GM23338 (cell line): ENCODE data around the gene ATXN7L1. TPM values are rescaled to one million over a fixed set of nuclear protein-coding genes. Genes with fewer than 3 reads are reported as not detected.

Experiments
- ATAC-seq: fragments of 200-7000 bp; cut with Tn5 transposase; 3 replicates; pipeline ENCODE4 v1.9.1; 2020
- DNase-seq: peaks from one replicate; pipeline ENCODE4 v3.0.0-alpha.2; 2015; ENCODE audit warnings: low spot score
- H2AFZ ChIP-seq: fragments of 200-600 bp; sonication (generic); 2 replicates; pipeline ENCODE4 v1.8.0; 2016; ENCODE audit warnings: antibody characterized with exemption, mild to moderate bottlenecking, moderate library complexity
- H3F3A ChIP-seq: fragments of 200-600 bp; sonication (generic); replicated peaks from 2 replicates; pipeline ENCODE4 v1.8.0; 2017; ENCODE audit warnings: antibody characterized with exemption, mixed run types, low read depth
- H3K27ac ChIP-seq: fragments of 200-600 bp; sonication (generic); 2 replicates; pipeline ENCODE4 v1.6.1; 2016; ENCODE audit warnings: low read depth
- H3K27me3 ChIP-seq: fragments of 200-600 bp; sonication (generic); 2 replicates; pipeline ENCODE4 v1.8.0; 2016; ENCODE audit warnings: mild to moderate bottlenecking, mixed run types, moderate library complexity; ENCODE audit not compliant: insufficient read depth
- H3K36me3 ChIP-seq: fragments of 200-600 bp; sonication (generic); 2 replicates; pipeline ENCODE4 v1.8.0; 2016; ENCODE audit warnings: mild to moderate bottlenecking; ENCODE audit not compliant: insufficient read depth
- H3K4me1 ChIP-seq: fragments of 200-600 bp; sonication (generic); 2 replicates; pipeline ENCODE4 v1.8.0; 2016; ENCODE audit warnings: mild to moderate bottlenecking, moderate library complexity; ENCODE audit not compliant: insufficient read depth
- H3K4me2 ChIP-seq: fragments of 200-600 bp; sonication (generic); 2 replicates; pipeline ENCODE4 v1.7.1; 2017; ENCODE audit warnings: mixed run types
- H3K4me3 ChIP-seq: fragments of 200-600 bp; sonication (generic); 2 replicates; pipeline ENCODE4 v1.6.1; 2016; ENCODE audit warnings: mixed run types
- H3K79me2 ChIP-seq: fragments of 200-600 bp; sonication (generic); replicated peaks from 2 replicates; pipeline ENCODE4 v1.8.0; 2017; ENCODE audit warnings: mild to moderate bottlenecking; ENCODE audit not compliant: insufficient read depth
- H3K9me2 ChIP-seq: fragments of 200-600 bp; sonication (generic); 2 replicates; pipeline ENCODE4 v1.8.0; 2017; ENCODE audit not compliant: insufficient read depth
- H4K20me1 ChIP-seq: fragments of 200-600 bp; sonication (generic); replicated peaks from 2 replicates; pipeline ENCODE4 v1.8.0; 2017; ENCODE audit warnings: mild to moderate bottlenecking; ENCODE audit not compliant: insufficient read depth
- H3K27ac Mint-ChIP-seq: 2 replicates; pipeline ENCODE4 v1.8.0; 2020; ENCODE audit warnings: inconsistent platforms, mild to moderate bottlenecking, moderate library complexity, mixed read lengths
- H3K27me3 Mint-ChIP-seq: 3 replicates; pipeline ENCODE4 v1.8.0; 2022; ENCODE audit warnings: low read depth, mild to moderate bottlenecking, moderate library complexity, mixed read lengths, inconsistent platforms; ENCODE audit not compliant: insufficient read depth, poor library complexity
- H3K36me3 Mint-ChIP-seq: 3 replicates; pipeline ENCODE4 v1.8.0; 2021; ENCODE audit warnings: low read depth, mild to moderate bottlenecking, inconsistent platforms, moderate library complexity, mixed read lengths
- H3K4me1 Mint-ChIP-seq: 3 replicates; pipeline ENCODE4 v1.8.0; 2020; ENCODE audit warnings: mild to moderate bottlenecking, inconsistent platforms, mixed read lengths
- H3K4me3 Mint-ChIP-seq: 3 replicates; pipeline ENCODE4 v1.8.0; 2021; ENCODE audit warnings: moderate library complexity, mild to moderate bottlenecking, inconsistent platforms, mixed read lengths
- H3K9me3 Mint-ChIP-seq: 3 replicates; pipeline ENCODE4 v1.8.0; 2020; ENCODE audit warnings: moderate library complexity, mild to moderate bottlenecking, inconsistent platforms, mixed read lengths
- CREB1 ChIP-seq: fragments of 250-450 bp; sonication (Bioruptor Pico); IDR thresholded peaks from 2 replicates; pipeline ENCODE4 v1.5.0; 2020; ENCODE audit warnings: low read depth, mild to moderate bottlenecking, moderate library complexity
- EZH2 ChIP-seq: fragments of 200-600 bp; sonication (generic); IDR thresholded peaks from one replicate; pipeline ENCODE4 v1.8.0; 2017; ENCODE audit warnings: antibody characterized with exemption, mild to moderate bottlenecking, low read depth; ENCODE audit not compliant: unreplicated experiment
- EZH2phosphoT487 ChIP-seq: fragments of 200-600 bp; sonication (generic); IDR thresholded peaks from one replicate; pipeline ENCODE4 v1.8.1; 2018; ENCODE audit warnings: antibody characterized with exemption; ENCODE audit not compliant: unreplicated experiment
- JUNB ChIP-seq: IDR thresholded peaks from one replicate; pipeline ENCODE4 v1.6.1; 2016; ENCODE audit warnings: antibody characterized with exemption; ENCODE audit not compliant: unreplicated experiment
- NANOG ChIP-seq: IDR thresholded peaks from 2 replicates; pipeline ENCODE4 v1.6.1; 2016; ENCODE audit warnings: antibody characterized with exemption, borderline replicate concordance
- POLR2AphosphoS5 ChIP-seq: IDR thresholded peaks from 2 replicates; pipeline ENCODE4 v1.6.1; 2016; ENCODE audit warnings: antibody characterized with exemption, low read depth
- STAT1 ChIP-seq: IDR thresholded peaks from one replicate; pipeline ENCODE4 v1.6.1; 2016; ENCODE audit warnings: antibody characterized with exemption; ENCODE audit not compliant: unreplicated experiment
- ZNF114 ChIP-seq: fragments of 250-450 bp; sonication (Bioruptor Pico); IDR thresholded peaks from 2 replicates; pipeline ENCODE4 v1.5.0; 2020; ENCODE audit warnings: mild to moderate bottlenecking, moderate library complexity
- ZNF331 ChIP-seq: fragments of 250-450 bp; sonication (Bioruptor Pico); IDR thresholded peaks from 2 replicates; pipeline ENCODE4 v1.5.0; 2020; ENCODE audit warnings: low read depth, mild to moderate bottlenecking, moderate library complexity
- polyA plus RNA-seq: library from polyadenylated mRNA; unstranded; fragments of >200 nt; fragmentation: Nextera tagmentation; extraction: Ambion mirVana; gene quantifications from 2 replicates; pipeline ENCODE4 v1.2.1, GENCODE V29; 2016
- total RNA-seq: library from RNA; depleted of rRNA; stranded (reverse); fragments of >200 nt; shearing (Covaris generic); gene quantifications from 2 replicates; pipeline ENCODE4 v1.2.3, GENCODE V29; 2014
- TF ChIP-seq, protein P1 (sequence below): IDR thresholded peaks from 2 replicates; pipeline ENCODE4 v1.6.1; 2016; ENCODE audit warnings: antibody characterized with exemption
- TF ChIP-seq, protein P2 (sequence below): IDR thresholded peaks from one replicate; pipeline ENCODE4 v1.6.1; 2018; ENCODE audit warnings: antibody characterized with exemption; ENCODE audit not compliant: unreplicated experiment
- TF ChIP-seq, protein P3 (sequence below): fragments of 250-450 bp; sonication (Bioruptor Pico); IDR thresholded peaks from 2 replicates; pipeline ENCODE4 v1.5.0; 2020; ENCODE audit warnings: mild to moderate bottlenecking, moderate library complexity

The ATXN7L1 gene
- total and polyA plus RNA-seq, 2 experiments from 2014 or later: 22.8 to 29.8 TPM

DNA sequence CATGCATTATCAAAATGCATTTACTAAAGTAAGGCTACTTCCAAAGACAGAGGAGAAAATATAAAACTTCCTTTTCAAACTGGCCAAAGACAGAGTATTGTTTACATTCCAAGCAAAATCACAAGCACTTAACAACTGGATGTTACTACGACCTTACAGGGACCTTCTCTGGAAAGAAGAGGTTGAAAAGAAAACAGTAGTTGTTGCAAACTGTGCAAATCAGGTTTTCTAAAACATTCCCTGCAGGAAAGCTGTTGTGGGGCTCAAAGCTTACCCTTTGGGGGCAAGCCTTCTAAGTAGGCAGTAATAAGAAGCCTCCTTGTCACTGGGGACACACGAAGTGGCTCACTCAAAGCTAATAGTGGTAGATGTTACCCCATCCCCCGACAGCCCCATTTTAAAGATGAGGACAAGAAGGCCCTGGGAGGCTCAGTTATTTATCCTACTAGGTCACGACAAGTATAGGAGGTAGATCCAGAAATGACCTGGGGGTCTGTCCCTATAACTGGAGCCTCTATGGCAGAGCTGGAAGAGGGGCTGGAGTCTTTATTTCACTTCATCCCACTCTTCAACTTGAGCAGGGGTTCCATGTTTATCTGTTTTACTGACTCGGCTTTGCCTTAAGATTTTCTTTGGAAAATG lies 46.6 kb downstream of the ATXN7L1 start:
- Histone ChIP-seq H3K4me3 (no peak overlapping the region), H3K36me3 (no peaks in the 10 kb centered on the region), H3K4me2 (no peak overlapping the region), H2AFZ (no peak overlapping the region), H3K4me1 (peaks cover 36% of the 10 kb centered on the region), H3K9me2 (peaks cover 8% of the 10 kb centered on the region), H3F3A (no peaks in the 10 kb centered on the region), H3K27me3 (no peaks in the 10 kb centered on the region), H3K27ac (no peak overlapping the region), H3K79me2 (peaks cover 50% of the 10 kb centered on the region), H4K20me1 (peaks cover 18% of the 10 kb centered on the region)
- TF ChIP-seq POLR2AphosphoS5 (no peak), NANOG (no peak)
- Mint-ChIP-seq H3K27ac (no peak overlapping the region), H3K36me3 (no peaks in the 10 kb centered on the region), H3K9me3 (no peaks in the 10 kb centered on the region), H3K27me3 (peaks cover 3% of the 10 kb centered on the region), H3K4me3 (no peak overlapping the region), H3K4me1 (peaks cover 52% of the 10 kb centered on the region)
- no peak for DNase-seq
- ATAC-seq: no peak

DNA sequence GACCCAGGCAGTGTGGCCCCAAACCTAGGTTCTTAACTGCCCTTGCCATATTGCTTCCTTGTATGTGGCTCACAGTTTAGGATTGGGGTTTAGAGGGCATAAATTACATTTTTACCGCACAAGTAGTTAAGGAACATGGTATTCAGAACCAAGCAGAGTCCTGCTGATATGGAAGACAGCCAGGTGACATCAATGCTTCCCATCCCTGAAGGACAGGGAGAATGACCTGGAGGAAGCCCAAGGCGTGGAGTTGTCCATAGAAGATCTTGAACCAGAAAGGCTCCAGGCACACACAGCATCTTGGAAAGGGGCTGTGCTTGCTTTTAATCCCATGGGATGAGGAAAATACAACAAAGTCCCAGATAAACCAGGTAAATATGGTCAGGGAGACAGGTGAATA lies 48.3 kb downstream of the ATXN7L1 start:
- H3K4me1 ChIP-seq: peaks cover 30% of the 10 kb centered on the region
- H3K27me3 Mint-ChIP-seq: peaks cover 3% of the 10 kb centered on the region
- no peak overlapping the region for H3K4me2 ChIP-seq
- peaks cover 14% of the 10 kb centered on the region for H4K20me1 ChIP-seq
- peaks cover 38% of the 10 kb centered on the region for H3K79me2 ChIP-seq
- H3K4me1 Mint-ChIP-seq: peaks cover 54% of the 10 kb centered on the region
- no peaks in the 10 kb centered on the region for H3K36me3 Mint-ChIP-seq
- no peak overlapping the region for H3K4me3 Mint-ChIP-seq
- DNase-seq (no peak), ATAC-seq (no peak)
- H3K4me3 ChIP-seq: no peak overlapping the region
- no peak overlapping the region for H2AFZ ChIP-seq
- no peaks in the 10 kb centered on the region for H3K27me3 ChIP-seq
- no peak overlapping the region for H3K27ac Mint-ChIP-seq
- peaks cover 8% of the 10 kb centered on the region for H3K9me2 ChIP-seq
- TF ChIP-seq CREB1 (no peak), STAT1 (no peak), NANOG (no peak), POLR2AphosphoS5 (no peak), ZNF331 (CRISPR knock-in tag) (no peak), JUNB (no peak), EZH2phosphoT487 (no peak), ZNF114 (CRISPR knock-in tag) (no peak), EZH2 (no peak)
- TF ChIP-seq, protein P1, sequence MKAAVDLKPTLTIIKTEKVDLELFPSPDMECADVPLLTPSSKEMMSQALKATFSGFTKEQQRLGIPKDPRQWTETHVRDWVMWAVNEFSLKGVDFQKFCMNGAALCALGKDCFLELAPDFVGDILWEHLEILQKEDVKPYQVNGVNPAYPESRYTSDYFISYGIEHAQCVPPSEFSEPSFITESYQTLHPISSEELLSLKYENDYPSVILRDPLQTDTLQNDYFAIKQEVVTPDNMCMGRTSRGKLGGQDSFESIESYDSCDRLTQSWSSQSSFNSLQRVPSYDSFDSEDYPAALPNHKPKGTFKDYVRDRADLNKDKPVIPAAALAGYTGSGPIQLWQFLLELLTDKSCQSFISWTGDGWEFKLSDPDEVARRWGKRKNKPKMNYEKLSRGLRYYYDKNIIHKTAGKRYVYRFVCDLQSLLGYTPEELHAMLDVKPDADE: no peak
- TF ChIP-seq, protein P2, sequence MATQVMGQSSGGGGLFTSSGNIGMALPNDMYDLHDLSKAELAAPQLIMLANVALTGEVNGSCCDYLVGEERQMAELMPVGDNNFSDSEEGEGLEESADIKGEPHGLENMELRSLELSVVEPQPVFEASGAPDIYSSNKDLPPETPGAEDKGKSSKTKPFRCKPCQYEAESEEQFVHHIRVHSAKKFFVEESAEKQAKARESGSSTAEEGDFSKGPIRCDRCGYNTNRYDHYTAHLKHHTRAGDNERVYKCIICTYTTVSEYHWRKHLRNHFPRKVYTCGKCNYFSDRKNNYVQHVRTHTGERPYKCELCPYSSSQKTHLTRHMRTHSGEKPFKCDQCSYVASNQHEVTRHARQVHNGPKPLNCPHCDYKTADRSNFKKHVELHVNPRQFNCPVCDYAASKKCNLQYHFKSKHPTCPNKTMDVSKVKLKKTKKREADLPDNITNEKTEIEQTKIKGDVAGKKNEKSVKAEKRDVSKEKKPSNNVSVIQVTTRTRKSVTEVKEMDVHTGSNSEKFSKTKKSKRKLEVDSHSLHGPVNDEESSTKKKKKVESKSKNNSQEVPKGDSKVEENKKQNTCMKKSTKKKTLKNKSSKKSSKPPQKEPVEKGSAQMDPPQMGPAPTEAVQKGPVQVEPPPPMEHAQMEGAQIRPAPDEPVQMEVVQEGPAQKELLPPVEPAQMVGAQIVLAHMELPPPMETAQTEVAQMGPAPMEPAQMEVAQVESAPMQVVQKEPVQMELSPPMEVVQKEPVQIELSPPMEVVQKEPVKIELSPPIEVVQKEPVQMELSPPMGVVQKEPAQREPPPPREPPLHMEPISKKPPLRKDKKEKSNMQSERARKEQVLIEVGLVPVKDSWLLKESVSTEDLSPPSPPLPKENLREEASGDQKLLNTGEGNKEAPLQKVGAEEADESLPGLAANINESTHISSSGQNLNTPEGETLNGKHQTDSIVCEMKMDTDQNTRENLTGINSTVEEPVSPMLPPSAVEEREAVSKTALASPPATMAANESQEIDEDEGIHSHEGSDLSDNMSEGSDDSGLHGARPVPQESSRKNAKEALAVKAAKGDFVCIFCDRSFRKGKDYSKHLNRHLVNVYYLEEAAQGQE: no peak
- TF ChIP-seq, protein P3, sequence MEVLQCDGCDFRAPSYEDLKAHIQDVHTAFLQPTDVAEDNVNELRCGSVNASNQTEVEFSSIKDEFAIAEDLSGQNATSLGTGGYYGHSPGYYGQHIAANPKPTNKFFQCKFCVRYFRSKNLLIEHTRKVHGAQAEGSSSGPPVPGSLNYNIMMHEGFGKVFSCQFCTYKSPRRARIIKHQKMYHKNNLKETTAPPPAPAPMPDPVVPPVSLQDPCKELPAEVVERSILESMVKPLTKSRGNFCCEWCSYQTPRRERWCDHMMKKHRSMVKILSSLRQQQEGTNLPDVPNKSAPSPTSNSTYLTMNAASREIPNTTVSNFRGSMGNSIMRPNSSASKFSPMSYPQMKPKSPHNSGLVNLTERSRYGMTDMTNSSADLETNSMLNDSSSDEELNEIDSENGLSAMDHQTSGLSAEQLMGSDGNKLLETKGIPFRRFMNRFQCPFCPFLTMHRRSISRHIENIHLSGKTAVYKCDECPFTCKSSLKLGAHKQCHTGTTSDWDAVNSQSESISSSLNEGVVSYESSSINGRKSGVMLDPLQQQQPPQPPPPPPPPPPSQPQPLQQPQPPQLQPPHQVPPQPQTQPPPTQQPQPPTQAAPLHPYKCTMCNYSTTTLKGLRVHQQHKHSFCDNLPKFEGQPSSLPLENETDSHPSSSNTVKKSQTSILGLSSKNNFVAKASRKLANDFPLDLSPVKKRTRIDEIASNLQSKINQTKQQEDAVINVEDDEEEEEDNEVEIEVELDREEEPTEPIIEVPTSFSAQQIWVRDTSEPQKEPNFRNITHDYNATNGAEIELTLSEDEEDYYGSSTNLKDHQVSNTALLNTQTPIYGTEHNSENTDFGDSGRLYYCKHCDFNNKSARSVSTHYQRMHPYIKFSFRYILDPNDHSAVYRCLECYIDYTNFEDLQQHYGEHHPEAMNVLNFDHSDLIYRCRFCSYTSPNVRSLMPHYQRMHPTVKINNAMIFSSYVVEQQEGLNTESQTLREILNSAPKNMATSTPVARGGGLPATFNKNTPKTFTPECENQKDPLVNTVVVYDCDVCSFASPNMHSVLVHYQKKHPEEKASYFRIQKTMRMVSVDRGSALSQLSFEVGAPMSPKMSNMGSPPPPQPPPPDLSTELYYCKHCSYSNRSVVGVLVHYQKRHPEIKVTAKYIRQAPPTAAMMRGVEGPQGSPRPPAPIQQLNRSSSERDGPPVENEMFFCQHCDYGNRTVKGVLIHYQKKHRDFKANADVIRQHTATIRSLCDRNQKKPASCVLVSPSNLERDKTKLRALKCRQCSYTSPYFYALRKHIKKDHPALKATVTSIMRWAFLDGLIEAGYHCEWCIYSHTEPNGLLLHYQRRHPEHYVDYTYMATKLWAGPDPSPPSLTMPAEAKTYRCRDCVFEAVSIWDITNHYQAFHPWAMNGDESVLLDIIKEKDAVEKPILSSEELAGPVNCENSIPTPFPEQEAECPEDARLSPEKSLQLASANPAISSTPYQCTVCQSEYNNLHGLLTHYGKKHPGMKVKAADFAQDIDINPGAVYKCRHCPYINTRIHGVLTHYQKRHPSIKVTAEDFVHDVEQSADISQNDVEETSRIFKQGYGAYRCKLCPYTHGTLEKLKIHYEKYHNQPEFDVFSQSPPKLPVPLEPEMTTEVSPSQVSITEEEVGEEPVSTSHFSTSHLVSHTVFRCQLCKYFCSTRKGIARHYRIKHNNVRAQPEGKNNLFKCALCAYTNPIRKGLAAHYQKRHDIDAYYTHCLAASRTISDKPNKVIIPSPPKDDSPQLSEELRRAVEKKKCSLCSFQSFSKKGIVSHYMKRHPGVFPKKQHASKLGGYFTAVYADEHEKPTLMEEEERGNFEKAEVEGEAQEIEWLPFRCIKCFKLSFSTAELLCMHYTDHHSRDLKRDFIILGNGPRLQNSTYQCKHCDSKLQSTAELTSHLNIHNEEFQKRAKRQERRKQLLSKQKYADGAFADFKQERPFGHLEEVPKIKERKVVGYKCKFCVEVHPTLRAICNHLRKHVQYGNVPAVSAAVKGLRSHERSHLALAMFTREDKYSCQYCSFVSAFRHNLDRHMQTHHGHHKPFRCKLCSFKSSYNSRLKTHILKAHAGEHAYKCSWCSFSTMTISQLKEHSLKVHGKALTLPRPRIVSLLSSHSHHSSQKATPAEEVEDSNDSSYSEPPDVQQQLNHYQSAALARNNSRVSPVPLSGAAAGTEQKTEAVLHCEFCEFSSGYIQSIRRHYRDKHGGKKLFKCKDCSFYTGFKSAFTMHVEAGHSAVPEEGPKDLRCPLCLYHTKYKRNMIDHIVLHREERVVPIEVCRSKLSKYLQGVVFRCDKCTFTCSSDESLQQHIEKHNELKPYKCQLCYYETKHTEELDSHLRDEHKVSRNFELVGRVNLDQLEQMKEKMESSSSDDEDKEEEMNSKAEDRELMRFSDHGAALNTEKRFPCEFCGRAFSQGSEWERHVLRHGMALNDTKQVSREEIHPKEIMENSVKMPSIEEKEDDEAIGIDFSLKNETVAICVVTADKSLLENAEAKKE: no peak
- no peak overlapping the region for H3K27ac ChIP-seq
- no peaks in the 10 kb centered on the region for H3K9me3 Mint-ChIP-seq
- no peaks in the 10 kb centered on the region for H3F3A ChIP-seq
- H3K36me3 ChIP-seq: no peaks in the 10 kb centered on the region
